GM18870 (cell line): Measurements from ENCODE around the gene FOXRED1.
"Not testable (repeated sequence)": the region's sequence is repeated elsewhere in the genome, so short reads cannot be mapped to it uniquely, and the experiment has no call there.

Experiments used
- ATAC-seq: cut with Tn5 transposase; IDR thresholded peaks from one replicate; pipeline ENCODE4 v1.9.1; 2021; ENCODE audit warnings: moderate library complexity; ENCODE audit not compliant: unreplicated experiment

Gene FOXRED1

GRCh38 chr11:126268708-126269579 is at the start of gene FOXRED1, which contains the start of gene SRPRA:
FOXRED1 (plus strand) TSS chr11:126269154; CDS start chr11:126269207, 53 bp downstream.
SRPRA (minus strand) TSS chr11:126268895; CDS start chr11:126268804, 91 bp downstream.
- ATAC-seq: peak; percentile 92

- ATAC-seq: no peak
These were observed 49.4 kb upstream of the FOXRED1 start for GRCh38 chr11:126219547-126219946.

GRCh38 chr11:126224647-126225294 is 44.2 kb upstream of the FOXRED1 start:
- ATAC-seq: no peak

- ATAC-seq: no peak
These were observed 43.7 kb upstream of the FOXRED1 start for GRCh38 chr11:126225295-126225665.

- ATAC-seq: no peak
These were observed 42.4 kb upstream of the FOXRED1 start for GRCh38 chr11:126226334-126227084.

- ATAC-seq: no peak
These were observed 39.0 kb upstream of the FOXRED1 start for GRCh38 chr11:126229858-126230540.

GRCh38 chr11:126231725-126232459 is 37.1 kb upstream of the FOXRED1 start:
- ATAC-seq: no peak

- ATAC-seq: no peak
These were observed 36.3 kb upstream of the FOXRED1 start for GRCh38 chr11:126232683-126233082.

GRCh38 chr11:126233391-126233790 is 35.6 kb upstream of the FOXRED1 start:
- no peak for ATAC-seq

GRCh38 chr11:126246636-126247035 is 22.3 kb upstream of the FOXRED1 start:
- ATAC-seq: no peak

GRCh38 chr11:126253265-126253664 is 15.7 kb upstream of the FOXRED1 start:
- ATAC-seq: no peak

- no peak for ATAC-seq
These were observed 14.1 kb upstream of the FOXRED1 start for GRCh38 chr11:126254819-126255218.

- ATAC-seq: not testable (repeated sequence)
These were observed 13.4 kb upstream of the FOXRED1 start for GRCh38 chr11:126255507-126255906.

GRCh38 chr11:126256216-126256615 is 12.7 kb upstream of the FOXRED1 start:
- ATAC-seq: no peak

- ATAC-seq: no peak
These were observed 11.8 kb upstream of the FOXRED1 start for GRCh38 chr11:126257144-126257543.

- ATAC-seq: no peak
These were observed 11.2 kb upstream of the FOXRED1 start for GRCh38 chr11:126257764-126258163.

GRCh38 chr11:126262216-126262615 is 6.7 kb upstream of the FOXRED1 start:
- no peak for ATAC-seq

GRCh38 chr11:126263489-126263888 is 5.5 kb upstream of the FOXRED1 start:
- ATAC-seq: no peak

- ATAC-seq: no peak
These were observed 3.1 kb upstream of the FOXRED1 start for GRCh38 chr11:126265811-126266210.

GRCh38 chr11:126267650-126268049 is 1.3 kb upstream of the FOXRED1 start:
- ATAC-seq: no peak
